Renal pelvis (tissue), 4 donors: Measurements from ENCODE around the gene MCTP2. TPM values are rescaled to one million over a fixed set of nuclear protein-coding genes. Genes with fewer than 3 reads are reported as not detected.

Experiments
- DNase-seq: peaks from one replicate; pipeline ENCODE4 v3.0.0-alpha.2; 2013
- polyA plus RNA-seq, 3 donors: library from polyadenylated mRNA; unstranded; fragments of 120-200 nt; gene quantifications; one replicate each; pipeline ENCODE4 v1.2.1, GENCODE V29; 2013; ENCODE audit not compliant: insufficient read length in 3 of 3

MCTP2 gene
- polyA plus RNA-seq, 3 donors = 14.0 to 20.2 (median 15.4) TPM

DNA sequence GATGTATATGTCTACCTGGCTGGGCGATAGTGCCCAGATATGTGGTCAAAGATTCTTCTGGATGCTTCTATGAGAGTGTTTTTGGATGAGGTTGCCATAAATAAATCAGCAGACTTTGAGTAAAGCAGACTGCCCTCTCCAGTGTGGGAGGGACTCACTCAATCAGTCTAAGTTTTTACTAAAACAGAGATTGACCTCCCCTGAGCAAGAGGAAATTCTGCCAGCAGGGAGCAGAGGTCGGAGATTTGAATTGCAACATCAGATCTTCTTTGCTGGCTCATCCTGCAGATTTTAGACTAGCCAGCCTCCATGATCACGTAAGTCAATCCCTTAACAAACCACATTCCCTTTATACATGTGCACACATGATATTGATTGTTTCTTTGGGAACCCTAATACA lies 300.9 kb downstream of the MCTP2 start:
- DNase-seq = no peak
